Natural killer cell (primary cell): ENCODE measurements around the gene CUX1. TPM values are rescaled to one million over a fixed set of nuclear protein-coding genes. Genes with fewer than 3 reads are reported as not detected.
A peak's percentile ranks its signal among the peaks of the same experiment; 100 is the strongest.

Experiments used
- ATAC-seq, 3 donors: fragments of 150-1000 bp in 2 of 3; fragments of 200-7000 bp in 1 of 3; cut with Tn5 transposase; 1 replicate in 1 of 3; 2 replicates in 2 of 3; pipeline ENCODE4 v1.10.0; 2021; ENCODE audit warnings: mild to moderate bottlenecking in 2 of 3, moderate library complexity in 2 of 3
- DNase-seq, 2 donors: peaks; one replicate each; pipeline versions ENCODE4 v3.0.0 to v3.0.0-alpha.2; 2013 to 2021; ENCODE audit warnings: mixed read lengths in 1 of 2
- H3K27ac ChIP-seq: one replicate; pipeline ENCODE4 v1.5.1; 2013; ENCODE audit warnings: mild to moderate bottlenecking, low read length
- H3K27me3 ChIP-seq: one replicate; pipeline ENCODE4 v1.6.1; 2013; ENCODE audit warnings: low read length; ENCODE audit not compliant: control insufficient read depth, insufficient read depth
- H3K36me3 ChIP-seq: one replicate; pipeline ENCODE4 v1.6.1; 2013; ENCODE audit warnings: low read length; ENCODE audit not compliant: control insufficient read depth, insufficient read depth
- H3K4me1 ChIP-seq: one replicate; pipeline ENCODE4 v1.6.1; 2013; ENCODE audit warnings: low read length; ENCODE audit not compliant: control insufficient read depth, insufficient read depth
- H3K4me3 ChIP-seq: one replicate; pipeline ENCODE4 v1.5.1; 2013; ENCODE audit warnings: low read length
- H3K9me3 ChIP-seq: one replicate; pipeline ENCODE4 v1.6.1; 2013; ENCODE audit warnings: low read length; ENCODE audit not compliant: control insufficient read depth, insufficient read depth
- H3K27ac Mint-ChIP-seq, 2 donors: one replicate each; pipeline ENCODE4 v1.8.0; 2022; ENCODE audit warnings: mild to moderate bottlenecking in 2 of 2, mixed read lengths in 2 of 2, moderate library complexity in 1 of 2
- H3K27me3 Mint-ChIP-seq, 2 donors: one replicate each; pipeline ENCODE4 v1.8.0; 2022; ENCODE audit warnings: low read depth in 2 of 2, mixed read lengths in 2 of 2
- H3K36me3 Mint-ChIP-seq: one replicate; pipeline ENCODE4 v1.8.0; 2022; ENCODE audit warnings: mixed read lengths
- H3K4me1 Mint-ChIP-seq, 2 donors: one replicate each; pipeline ENCODE4 v1.8.0; 2022; ENCODE audit warnings: mixed read lengths in 2 of 2
- H3K4me3 Mint-ChIP-seq: one replicate; pipeline ENCODE4 v1.8.0; 2022; ENCODE audit warnings: mild to moderate bottlenecking, moderate library complexity, mixed read lengths
- H3K9me3 Mint-ChIP-seq, 2 donors: one replicate each; pipeline ENCODE4 v1.8.0; 2022; ENCODE audit warnings: mixed read lengths in 2 of 2
- WGBS: methylation state at CpG from one replicate; pipeline ENCODE4 v1.1.7; 2013; ENCODE audit warnings: missing lambda C conversion rate; ENCODE audit not compliant: insufficient coverage; 5-methylcytosine and 5-hydroxymethylcytosine counted together
- intact Hi-C: fragments of 100-400 bp; cut with micrococcal nuclease; formaldehyde crosslinking; loops from one replicate; pipeline ENCODE4 v1.14.2; 2022
- total RNA-seq, 4 donors: library from RNA; stranded (reverse); fragments of 120-200 nt in 1 of 4; gene quantifications; one replicate each; pipeline versions ENCODE4 v1.2.3 to v1.2.4, GENCODE V29; 2013 to 2022
- TF ChIP-seq, protein P1 (sequence below): fragments of 200-600 bp; IDR thresholded peaks from one replicate; pipeline ENCODE4 v1.8.0; 2022; ENCODE audit warnings: antibody characterized with exemption

Gene CUX1
- total RNA-seq, 3 donors from 2014 or later (not counting 1 experiment from before 2014, with no cell fraction given) = 59.8 to 77.4 (median 73.6) TPM

DNA sequence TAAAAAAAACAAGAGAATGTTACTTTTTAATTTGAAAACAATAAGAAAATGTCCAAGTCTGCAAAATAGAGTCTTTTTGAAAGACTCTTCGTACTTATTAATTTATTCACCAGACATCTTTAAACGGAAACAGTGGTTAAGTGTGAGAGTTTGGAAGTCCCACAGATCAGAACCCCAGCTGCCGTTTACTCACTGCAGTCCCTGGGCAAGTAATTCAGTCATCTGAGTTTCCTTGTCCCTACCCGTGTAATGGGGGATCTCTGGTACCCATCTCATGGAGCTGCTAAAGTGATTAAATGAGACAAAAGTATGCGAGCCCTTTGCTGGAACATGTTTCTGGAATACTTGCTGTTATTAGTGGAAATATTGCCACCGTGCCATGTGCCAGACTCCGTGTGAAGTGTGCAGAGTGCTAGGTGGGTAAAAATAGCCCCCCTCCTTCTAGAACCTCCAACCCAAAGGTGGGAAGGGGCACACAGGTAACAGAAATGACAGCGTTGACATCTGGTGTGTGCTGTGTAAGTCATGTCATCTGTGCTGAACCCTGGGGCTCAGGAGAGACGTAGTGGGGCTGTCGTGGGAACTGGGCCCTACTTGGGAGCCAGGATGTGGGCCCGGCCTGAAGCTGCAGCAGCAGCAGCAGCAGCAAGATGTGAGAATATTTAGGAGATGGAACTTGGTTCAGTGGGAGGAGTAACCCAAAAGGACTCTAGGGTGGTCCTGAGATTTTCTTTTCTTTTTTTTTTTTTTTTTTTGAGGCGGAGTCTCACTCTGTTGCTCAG is 140.5 kb downstream of the CUX1 start:
- no peak overlapping the region for H3K4me3 Mint-ChIP-seq
- H3K4me1 Mint-ChIP-seq = peaks cover 31 to 42% of the 10 kb centered on the region in 2 donors
- H3K27me3 Mint-ChIP-seq = no peaks in the 10 kb centered on the region
- H3K36me3 Mint-ChIP-seq = no peaks in the 10 kb centered on the region
- TF ChIP-seq, protein P1, sequence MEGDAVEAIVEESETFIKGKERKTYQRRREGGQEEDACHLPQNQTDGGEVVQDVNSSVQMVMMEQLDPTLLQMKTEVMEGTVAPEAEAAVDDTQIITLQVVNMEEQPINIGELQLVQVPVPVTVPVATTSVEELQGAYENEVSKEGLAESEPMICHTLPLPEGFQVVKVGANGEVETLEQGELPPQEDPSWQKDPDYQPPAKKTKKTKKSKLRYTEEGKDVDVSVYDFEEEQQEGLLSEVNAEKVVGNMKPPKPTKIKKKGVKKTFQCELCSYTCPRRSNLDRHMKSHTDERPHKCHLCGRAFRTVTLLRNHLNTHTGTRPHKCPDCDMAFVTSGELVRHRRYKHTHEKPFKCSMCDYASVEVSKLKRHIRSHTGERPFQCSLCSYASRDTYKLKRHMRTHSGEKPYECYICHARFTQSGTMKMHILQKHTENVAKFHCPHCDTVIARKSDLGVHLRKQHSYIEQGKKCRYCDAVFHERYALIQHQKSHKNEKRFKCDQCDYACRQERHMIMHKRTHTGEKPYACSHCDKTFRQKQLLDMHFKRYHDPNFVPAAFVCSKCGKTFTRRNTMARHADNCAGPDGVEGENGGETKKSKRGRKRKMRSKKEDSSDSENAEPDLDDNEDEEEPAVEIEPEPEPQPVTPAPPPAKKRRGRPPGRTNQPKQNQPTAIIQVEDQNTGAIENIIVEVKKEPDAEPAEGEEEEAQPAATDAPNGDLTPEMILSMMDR = no peak
- intact Hi-C loops = no loop called here
- no peaks in the 10 kb centered on the region for H3K27me3 ChIP-seq
- H3K4me1 ChIP-seq = peaks cover 5% of the 10 kb centered on the region
- H3K9me3 ChIP-seq = no peaks in the 10 kb centered on the region
- H3K27ac Mint-ChIP-seq = peak overlapping the region in 1 of 2 donors; percentile 35
- no peaks in the 10 kb centered on the region for H3K36me3 ChIP-seq
- H3K9me3 Mint-ChIP-seq = no peaks in the 10 kb centered on the region
- H3K27ac ChIP-seq = no peak overlapping the region
- H3K4me3 ChIP-seq = no peak overlapping the region
- 75% methylated on average over 9 of the region's 12 CpGs for WGBS
- DNase-seq (no peak), ATAC-seq (peak in 1 of 3 donors; percentile 64)

DNA sequence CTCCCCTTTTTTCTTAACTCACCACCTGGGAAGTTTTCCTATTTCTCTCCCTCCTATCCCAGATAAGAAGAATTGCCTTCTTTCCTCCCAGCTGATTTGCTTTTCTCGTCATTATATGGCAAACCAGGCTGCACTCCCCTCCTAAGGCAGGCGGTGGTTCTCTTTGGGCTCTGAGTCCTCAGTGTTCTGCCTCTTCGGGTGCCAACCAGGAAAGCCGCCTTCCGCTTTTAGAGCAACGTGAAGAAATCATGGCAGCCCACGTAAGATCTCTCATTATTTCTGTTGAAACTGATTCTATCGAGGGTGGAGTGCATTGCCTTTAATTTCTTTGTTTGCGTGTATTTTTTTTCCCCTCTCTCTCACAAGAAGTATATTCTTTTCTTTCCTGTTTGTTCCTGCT is 141.9 kb downstream of the CUX1 start:
- intact Hi-C loops = no loop called here
- no peak for ATAC-seq
- peaks cover 5% of the 10 kb centered on the region for H3K4me1 ChIP-seq
- Mint-ChIP-seq H3K4me1 (peaks cover 23 to 35% of the 10 kb centered on the region in 2 donors), H3K27me3 (no peaks in the 10 kb centered on the region), H3K9me3 (no peaks in the 10 kb centered on the region), H3K4me3 (no peak overlapping the region), H3K36me3 (no peaks in the 10 kb centered on the region), H3K27ac (no peak overlapping the region)
- H3K27me3 ChIP-seq = no peaks in the 10 kb centered on the region
- DNase-seq = no peak
- WGBS = 95% methylated on average over 9 of the region's 9 CpGs
- no peaks in the 10 kb centered on the region for H3K36me3 ChIP-seq
- no peaks in the 10 kb centered on the region for H3K9me3 ChIP-seq
- no peak overlapping the region for H3K4me3 ChIP-seq
- TF ChIP-seq, protein P1 = no peak
- H3K27ac ChIP-seq = no peak overlapping the region

DNA sequence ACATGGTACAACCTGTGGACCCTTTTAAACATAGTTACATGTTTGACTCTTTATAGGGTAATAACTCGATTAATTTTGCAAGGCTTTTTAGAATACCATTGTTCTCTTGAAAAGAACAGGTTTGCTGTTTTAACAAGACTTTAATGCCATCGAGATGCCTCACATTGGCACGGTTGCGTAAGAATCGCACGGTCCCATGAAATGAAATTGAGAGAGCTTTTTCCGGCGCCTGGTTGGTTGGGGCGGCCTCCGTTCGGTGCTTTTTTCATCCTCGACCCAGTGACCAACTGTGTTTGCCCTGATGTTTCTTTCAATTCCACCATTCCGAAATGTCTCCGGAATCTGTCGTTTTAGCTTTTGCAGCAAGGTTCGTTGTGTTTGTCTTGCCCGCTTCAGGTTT is 142.4 kb downstream of the CUX1 start:
- Histone ChIP-seq H3K27me3 (no peaks in the 10 kb centered on the region), H3K4me1 (peaks cover 5% of the 10 kb centered on the region), H3K9me3 (no peaks in the 10 kb centered on the region), H3K4me3 (no peak overlapping the region), H3K27ac (no peak overlapping the region), H3K36me3 (no peaks in the 10 kb centered on the region)
- Mint-ChIP-seq H3K27ac (no peak overlapping the region), H3K27me3 (no peaks in the 10 kb centered on the region), H3K4me1 (peaks cover 18 to 30% of the 10 kb centered on the region in 2 donors), H3K9me3 (no peaks in the 10 kb centered on the region), H3K4me3 (no peak overlapping the region), H3K36me3 (no peaks in the 10 kb centered on the region)
- DNase-seq = no peak
- intact Hi-C loops = no loop called here
- TF ChIP-seq, protein P1 = no peak
- WGBS = 97% methylated on average over 17 of the region's 17 CpGs
- no peak for ATAC-seq

DNA sequence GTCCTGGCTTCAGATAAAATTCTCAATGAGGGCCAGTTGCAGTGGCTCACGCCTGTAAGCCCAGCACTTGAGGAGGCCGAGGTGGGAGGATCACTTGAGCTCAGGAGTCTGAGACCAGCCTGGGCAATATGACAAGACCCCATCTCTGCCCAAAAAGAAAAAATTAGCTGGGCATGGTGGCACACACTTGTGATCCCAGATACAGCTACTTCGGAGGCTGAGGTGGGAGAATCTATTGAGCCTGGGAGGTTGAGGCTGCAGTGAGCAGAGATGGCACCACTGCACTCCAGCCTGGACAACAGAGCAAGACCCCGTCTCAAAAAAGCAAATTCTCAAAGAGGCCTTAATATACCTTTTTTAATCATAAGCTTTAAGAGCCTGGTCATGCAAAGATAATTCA is 142.9 kb downstream of the CUX1 start:
- Histone ChIP-seq H3K4me3 (no peak overlapping the region), H3K9me3 (no peaks in the 10 kb centered on the region), H3K27ac (no peak overlapping the region), H3K27me3 (no peaks in the 10 kb centered on the region), H3K4me1 (peaks cover 5% of the 10 kb centered on the region), H3K36me3 (no peaks in the 10 kb centered on the region)
- intact Hi-C loops = no loop called here
- H3K27ac Mint-ChIP-seq = no peak overlapping the region
- H3K4me3 Mint-ChIP-seq = no peak overlapping the region
- no peaks in the 10 kb centered on the region for H3K36me3 Mint-ChIP-seq
- 96% methylated on average over 4 of the region's 4 CpGs for WGBS
- H3K27me3 Mint-ChIP-seq = no peaks in the 10 kb centered on the region
- ATAC-seq = no peak
- no peaks in the 10 kb centered on the region for H3K9me3 Mint-ChIP-seq
- TF ChIP-seq, protein P1 = no peak
- DNase-seq = no peak
- H3K4me1 Mint-ChIP-seq = peaks cover 14 to 26% of the 10 kb centered on the region in 2 donors
